ENCODE data around the gene DPF3.

DNA sequence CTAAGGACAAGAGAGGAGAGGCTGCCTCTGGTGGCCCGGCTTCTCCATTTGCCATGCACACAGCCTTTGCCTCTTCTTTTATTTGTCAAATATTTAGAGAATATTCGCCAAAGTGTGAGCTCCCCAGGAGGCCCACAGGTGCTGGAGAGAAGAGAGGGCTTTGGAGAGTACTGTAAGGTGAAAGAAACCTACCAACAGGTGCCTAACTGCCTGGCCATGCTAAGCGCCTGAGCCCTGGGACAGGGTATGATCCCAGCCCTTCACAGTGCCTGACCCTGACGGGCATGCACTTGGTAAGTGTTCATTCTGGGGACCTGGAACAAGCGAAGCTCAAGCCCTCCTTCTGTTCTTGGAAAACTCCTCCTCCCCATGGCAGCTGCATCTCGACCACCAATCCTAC, 106.1 kb downstream of the DPF3 start:
- TF ChIP-seq GATA3 (IDR thresholded peaks at IDR 0.05; ENCODE audit: low read depth, low read length) (no peak), GATA2 (IDR thresholded peaks at IDR 0.05; ENCODE audit: low read depth, low read length) (no peak)
